VCaP (cell line): ENCODE results near the gene LPGAT1.

ENCODE experiments used
- H3K27ac ChIP-seq: fragments of 450-650 bp; 2 replicates; pipeline ENCODE4 v1.5.1; 2017
- CTCF ChIP-seq: fragments of 450-650 bp; conservative IDR thresholded peaks from 2 replicates; pipeline ENCODE4 v1.5.1; 2017; ENCODE audit warnings: mild to moderate bottlenecking, moderate library complexity

The LPGAT1 gene

GRCh38 chr1:211825980-211826379, 4.6 kb downstream of the LPGAT1 start:
- no peak for TF ChIP-seq CTCF
- no peak overlapping the region for H3K27ac ChIP-seq

GRCh38 chr1:211822677-211823407, 7.7 kb downstream of the LPGAT1 start:
- TF ChIP-seq CTCF, result no peak
- no peak overlapping the region for H3K27ac ChIP-seq

GRCh38 chr1:211816586-211816985, 14.0 kb downstream of the LPGAT1 start:
- H3K27ac ChIP-seq, result no peak overlapping the region
- no peak for TF ChIP-seq CTCF

GRCh38 chr1:211814313-211814712, 16.2 kb downstream of the LPGAT1 start:
- TF ChIP-seq CTCF, result no peak
- no peak overlapping the region for H3K27ac ChIP-seq

- no peak for TF ChIP-seq CTCF
- no peak overlapping the region for H3K27ac ChIP-seq
Measured at GRCh38 chr1:211813590-211813989, 17.0 kb downstream of the LPGAT1 start.

- no peak for TF ChIP-seq CTCF
- no peak overlapping the region for H3K27ac ChIP-seq
Measured at GRCh38 chr1:211812584-211812983, 18.0 kb downstream of the LPGAT1 start.

- TF ChIP-seq CTCF, result no peak
- no peak overlapping the region for H3K27ac ChIP-seq
Measured at GRCh38 chr1:211811848-211812247, 18.7 kb downstream of the LPGAT1 start.
